ENCODE measurements around the gene RUNX2.

- TF ChIP-seq CTCF (IDR thresholded peaks at IDR 0.05; ENCODE audit: insufficient read depth, low read depth, low read length) = no peak
- no peak for TF ChIP-seq EZH2 (IDR thresholded peaks at IDR 0.05; ENCODE audit: insufficient read depth, low read length)
Observed at GRCh38 chr6:45691426-45691825, 363.3 kb downstream of the RUNX2 start.
